VCaP (cell line): ENCODE measurements around the gene SCARB2.

ENCODE experiments used
- H3K27ac ChIP-seq: fragments of 450-650 bp; 2 replicates; pipeline ENCODE4 v1.5.1; 2017
- CTCF ChIP-seq: fragments of 450-650 bp; conservative IDR thresholded peaks from 2 replicates; pipeline ENCODE4 v1.5.1; 2017; ENCODE audit warnings: mild to moderate bottlenecking, moderate library complexity

The SCARB2 gene

GRCh38 chr4:76148142-76148865 lies 65.3 kb downstream of the SCARB2 start, which contains the start of gene NUP54:
Gene NUP54 (minus strand): TSS chr4:76148397. CDS start chr4:76148374, 23 bp downstream.
- no peak for TF ChIP-seq CTCF
- H3K27ac ChIP-seq: peak within 1 kb of the TSS; percentile 87

GRCh38 chr4:76147454-76148141 lies 66.0 kb downstream of the SCARB2 start:
- no peak for TF ChIP-seq CTCF
- peak overlapping the region; percentile 87 for H3K27ac ChIP-seq

- H3K27ac ChIP-seq: no peak overlapping the region
- no peak for TF ChIP-seq CTCF
These were observed 69.1 kb downstream of the SCARB2 start for GRCh38 chr4:76144546-76144945.

GRCh38 chr4:76141241-76141640 lies 72.4 kb downstream of the SCARB2 start:
- no peak for TF ChIP-seq CTCF
- no peak overlapping the region for H3K27ac ChIP-seq

GRCh38 chr4:76127754-76128153 lies 85.9 kb downstream of the SCARB2 start:
- no peak for TF ChIP-seq CTCF
- peak overlapping the region; percentile 57 for H3K27ac ChIP-seq

GRCh38 chr4:76125816-76126215 lies 87.8 kb downstream of the SCARB2 start:
- no peak for TF ChIP-seq CTCF
- 0 out of 2 replicates have a peak overlapping the region, but pooled peaks have one; percentile 57 for H3K27ac ChIP-seq

- no peak for TF ChIP-seq CTCF
- no peak overlapping the region for H3K27ac ChIP-seq
These were observed 93.4 kb downstream of the SCARB2 start for GRCh38 chr4:76120199-76120598.
